Measurements from ENCODE around the gene SAFB2. TPM values are rescaled to one million over a fixed set of nuclear protein-coding genes. Genes with fewer than 3 reads are reported as not detected.

SAFB2 gene
- total RNA-seq, 1 experiment from 2014 or later = 76.1 TPM

- H2BK12ac ChIP-seq (ENCODE audit: insufficient read length, low read depth, low read length) = no peak overlapping the region
- peaks cover 51 to 95% (median 80%) of the 10 kb centered on the region in 3 experiments; a peak in 6 of 7 replicates for H3K36me3 Mint-ChIP-seq (ENCODE audit: insufficient read depth in 1 of 3, low read depth in 3 of 3)
- H4K91ac ChIP-seq (ENCODE audit: insufficient read length, low read depth, low read length) = no peak overlapping the region
- no peak overlapping the region for H2AFZ ChIP-seq (ENCODE audit: low read length)
- H3K4me3 Mint-ChIP-seq = no peak overlapping the region
- no peaks in the 10 kb centered on the region for H4K20me1 ChIP-seq (ENCODE audit: control insufficient read depth, insufficient read depth, insufficient read length)
- no peak overlapping the region for H2BK120ac ChIP-seq (ENCODE audit: low read depth, low read length, poor library complexity, severe bottlenecking)
- H3K9ac ChIP-seq (ENCODE audit: extremely low read depth, insufficient read length, low read length) = no peak overlapping the region
- DNase-seq = no peak
- no peak overlapping the region for H4K8ac ChIP-seq (replicated peaks; ENCODE audit: insufficient read length, low read depth, low read length)
- H3K14ac ChIP-seq (ENCODE audit: insufficient read depth, low read length) = no peak overlapping the region
- no peak overlapping the region for H3K27ac Mint-ChIP-seq
- no peak overlapping the region for H3K18ac ChIP-seq (ENCODE audit: insufficient read length, low read depth, low read length)
- no peak overlapping the region for H3K4me2 ChIP-seq (ENCODE audit: insufficient read depth, insufficient read length, low read length)
- H3K23ac ChIP-seq (ENCODE audit: insufficient read length, low read depth, low read length) = no peak overlapping the region
- no peaks in the 10 kb centered on the region for H3K79me2 ChIP-seq (ENCODE audit: insufficient read depth, low read length)
- H3K23me2 ChIP-seq (ENCODE audit: insufficient read length, low read depth, low read length, poor library complexity, severe bottlenecking) = no peaks in the 10 kb centered on the region
- no peaks in the 10 kb centered on the region for H3K27me3 Mint-ChIP-seq (ENCODE audit: low read depth)
- no peak overlapping the region for H3K56ac ChIP-seq (ENCODE audit: insufficient read length, low read depth, low read length)
- no peak for TF ChIP-seq CTCF (conservative IDR thresholded peaks at IDR 0.05)
- no peak overlapping the region for H3K4ac ChIP-seq (ENCODE audit: low read depth, low read length)
- no peak overlapping the region for H2BK15ac ChIP-seq (ENCODE audit: low read depth, low read length)
- H3K27me3 ChIP-seq (ENCODE audit: insufficient read depth, low read length) = no peaks in the 10 kb centered on the region
- H3K4me1 ChIP-seq (ENCODE audit: insufficient read depth, low read length) = no peaks in the 10 kb centered on the region
- no peak overlapping the region for H2BK20ac ChIP-seq (ENCODE audit: low read depth, low read length, poor library complexity, severe bottlenecking)
- H4K5ac ChIP-seq (ENCODE audit: insufficient read length, low read depth, low read length) = no peak overlapping the region
- WGBS (ENCODE audit: extremely low coverage, insufficient read length, low lambda C conversion rate) = no CpG with 5 or more reads among the region's 5 CpGs
- no peak overlapping the region for H2AK5ac ChIP-seq (ENCODE audit: insufficient read length, low read length)
- no peak overlapping the region for H2BK5ac ChIP-seq (ENCODE audit: insufficient read length, low read length)
- H3K27ac ChIP-seq (ENCODE audit: insufficient read length, low read depth, low read length) = no peak overlapping the region
- H3K9me3 Mint-ChIP-seq = no peaks in the 10 kb centered on the region
- H3K79me1 ChIP-seq (ENCODE audit: insufficient read depth, low read depth, low read length, poor library complexity, severe bottlenecking) = no peaks in the 10 kb centered on the region
- H3K4me1 Mint-ChIP-seq = no peaks in the 10 kb centered on the region
- no peak overlapping the region for H3T11ph ChIP-seq (ENCODE audit: low read length)
- H3K9me3 ChIP-seq (ENCODE audit: control insufficient read depth, low read depth, low read length) = no peaks in the 10 kb centered on the region
These were observed 32.8 kb upstream of the SAFB2 start for GRCh38 chr19:5655412-5655811.
